H9 (cell line): ENCODE measurements around the gene WLS. TPM values are rescaled to one million over a fixed set of nuclear protein-coding genes. Genes with fewer than 3 reads are reported as not detected.

ENCODE experiments used
- DNase-seq: peaks from one replicate; pipeline ENCODE4 v3.0.0-alpha.2; 2017
- H2AFZ ChIP-seq: one replicate; pipeline ENCODE4 v1.6.1; 2013; ENCODE audit warnings: mild to moderate bottlenecking, low read length, control low read depth, moderate library complexity
- H2AK5ac ChIP-seq: 2 replicates; pipeline ENCODE4 v1.6.1; 2013; ENCODE audit warnings: low read length, control low read depth, mixed read lengths; ENCODE audit not compliant: insufficient read length
- H2BK120ac ChIP-seq: one replicate; pipeline ENCODE4 v1.6.1; 2013; ENCODE audit warnings: low read depth, mild to moderate bottlenecking, low read length, control low read depth, inconsistent platforms; ENCODE audit not compliant: poor library complexity, severe bottlenecking
- H2BK12ac ChIP-seq: 2 replicates; pipeline ENCODE4 v1.6.1; 2013; ENCODE audit warnings: low read length, control low read depth, mixed read lengths, low read depth; ENCODE audit not compliant: insufficient read length
- H2BK15ac ChIP-seq: 2 replicates; pipeline ENCODE4 v1.6.1; 2013; ENCODE audit warnings: low read depth, low read length, control low read depth
- H2BK20ac ChIP-seq: one replicate; pipeline ENCODE4 v1.6.1; 2013; ENCODE audit warnings: low read depth, mild to moderate bottlenecking, low read length, control low read depth, inconsistent platforms; ENCODE audit not compliant: poor library complexity, severe bottlenecking
- H2BK5ac ChIP-seq: 2 replicates; pipeline ENCODE4 v1.6.1; 2013; ENCODE audit warnings: low read length, control low read depth, mixed read lengths; ENCODE audit not compliant: insufficient read length
- H3K14ac ChIP-seq: 2 replicates; pipeline ENCODE4 v1.6.1; 2013; ENCODE audit warnings: low read length, control low read depth; ENCODE audit not compliant: insufficient read depth
- H3K18ac ChIP-seq: 2 replicates; pipeline ENCODE4 v1.6.1; 2013; ENCODE audit warnings: low read depth, mild to moderate bottlenecking, mixed read lengths, low read length, control low read depth; ENCODE audit not compliant: insufficient read length
- H3K23ac ChIP-seq: 2 replicates; pipeline ENCODE4 v1.6.1; 2013; ENCODE audit warnings: low read length, control low read depth, mixed read lengths, low read depth; ENCODE audit not compliant: insufficient read length
- H3K23me2 ChIP-seq: 2 replicates; pipeline ENCODE4 v1.6.1; 2013; ENCODE audit warnings: low read depth, mild to moderate bottlenecking, mixed read lengths, low read length, control low read depth; ENCODE audit not compliant: insufficient read length, poor library complexity, severe bottlenecking
- H3K27ac ChIP-seq: 2 replicates; pipeline ENCODE4 v1.5.1; 2013; ENCODE audit warnings: low read length, control low read depth, mixed read lengths, low read depth; ENCODE audit not compliant: insufficient read length
- H3K27me3 ChIP-seq: 2 replicates; pipeline ENCODE4 v1.6.1; 2013; ENCODE audit warnings: low read length, control low read depth, inconsistent platforms; ENCODE audit not compliant: insufficient read depth
- H3K4ac ChIP-seq: 2 replicates; pipeline ENCODE4 v1.6.1; 2013; ENCODE audit warnings: low read depth, mild to moderate bottlenecking, control low read depth, inconsistent platforms, low read length, moderate library complexity
- H3K4me1 ChIP-seq: 2 replicates; pipeline ENCODE4 v1.6.1; 2013; ENCODE audit warnings: low read length, control low read depth, inconsistent platforms; ENCODE audit not compliant: insufficient read depth
- H3K4me2 ChIP-seq: 2 replicates; pipeline ENCODE4 v1.6.1; 2013; ENCODE audit warnings: low read length, control low read depth, mixed read lengths; ENCODE audit not compliant: insufficient read length, insufficient read depth
- H3K56ac ChIP-seq: 2 replicates; pipeline ENCODE4 v1.6.1; 2013; ENCODE audit warnings: low read depth, mild to moderate bottlenecking, mixed read lengths, low read length, control low read depth; ENCODE audit not compliant: insufficient read length
- H3K79me1 ChIP-seq: 2 replicates; pipeline ENCODE4 v1.6.1; 2013; ENCODE audit warnings: low read depth, mild to moderate bottlenecking, moderate library complexity, low read length, control low read depth, inconsistent platforms; ENCODE audit not compliant: insufficient read depth, poor library complexity, severe bottlenecking
- H3K79me2 ChIP-seq: 2 replicates; pipeline ENCODE4 v1.6.1; 2013; ENCODE audit warnings: low read length, control low read depth, inconsistent platforms; ENCODE audit not compliant: insufficient read depth
- H3K9ac ChIP-seq: 2 replicates; pipeline ENCODE4 v1.6.1; 2013; ENCODE audit warnings: low read length, control low read depth, mixed read lengths; ENCODE audit not compliant: insufficient read length; ENCODE audit errors: extremely low read depth
- H3K9me3 ChIP-seq: one replicate; pipeline ENCODE4 v1.6.1; 2013; ENCODE audit warnings: low read depth, low read length, inconsistent platforms; ENCODE audit not compliant: control insufficient read depth
- H3T11ph ChIP-seq: one replicate; pipeline ENCODE4 v1.6.1; 2013; ENCODE audit warnings: mild to moderate bottlenecking, low read length, control low read depth, inconsistent platforms
- H4K20me1 ChIP-seq: one replicate; pipeline ENCODE4 v1.6.1; 2013; ENCODE audit not compliant: control insufficient read depth, insufficient read length, insufficient read depth
- H4K5ac ChIP-seq: 2 replicates; pipeline ENCODE4 v1.6.1; 2013; ENCODE audit warnings: low read depth, mild to moderate bottlenecking, mixed read lengths, low read length, control low read depth; ENCODE audit not compliant: insufficient read length
- H4K8ac ChIP-seq: replicated peaks from 2 replicates; pipeline ENCODE4 v1.6.1; 2013; ENCODE audit warnings: low read length, control low read depth, mixed read lengths, low read depth; ENCODE audit not compliant: insufficient read length
- H4K91ac ChIP-seq: 2 replicates; pipeline ENCODE4 v1.6.1; 2013; ENCODE audit warnings: low read depth, mild to moderate bottlenecking, moderate library complexity, mixed read lengths, low read length, control low read depth; ENCODE audit not compliant: insufficient read length
- H3K27ac Mint-ChIP-seq, 3 experiments: 2 replicates in 2 of 3; 3 replicates in 1 of 3; pipeline ENCODE4 v1.8.0; 2020 to 2021; ENCODE audit warnings: mixed read lengths in 3 of 3, mild to moderate bottlenecking in 1 of 3, moderate library complexity in 1 of 3
- H3K27me3 Mint-ChIP-seq: 2 replicates; pipeline ENCODE4 v1.8.0; 2021; ENCODE audit warnings: low read depth, mild to moderate bottlenecking, moderate library complexity, mixed read lengths
- H3K36me3 Mint-ChIP-seq, 3 experiments: 2 replicates in 2 of 3; 3 replicates in 1 of 3; pipeline ENCODE4 v1.8.0; 2020 to 2021; ENCODE audit warnings: low read depth in 3 of 3, mixed read lengths in 3 of 3; ENCODE audit not compliant: insufficient read depth in 1 of 3
- H3K4me1 Mint-ChIP-seq, 2 experiments: 2 replicates each; pipeline ENCODE4 v1.8.0; 2020; ENCODE audit warnings: mixed read lengths in 2 of 2
- H3K4me3 Mint-ChIP-seq, 2 experiments: 2 replicates in 1 of 2; 3 replicates in 1 of 2; pipeline ENCODE4 v1.8.0; 2020 to 2021; ENCODE audit warnings: mild to moderate bottlenecking in 2 of 2, mixed read lengths in 2 of 2, moderate library complexity in 1 of 2
- H3K9me3 Mint-ChIP-seq, 2 experiments: 2 replicates in 1 of 2; 3 replicates in 1 of 2; pipeline ENCODE4 v1.8.0; 2020; ENCODE audit warnings: mild to moderate bottlenecking in 2 of 2, mixed read lengths in 2 of 2, moderate library complexity in 1 of 2
- WGBS: extraction: QIAGEN DNeasy Blood & Tissue Kit; methylation state at CpG from one replicate; pipeline ENCODE4 v1.1.7; 2013; ENCODE audit warnings: missing lambda C conversion rate, low lambda C conversion rate, mixed read lengths; ENCODE audit not compliant: insufficient read length; ENCODE audit errors: extremely low coverage; 5-methylcytosine and 5-hydroxymethylcytosine counted together
- total RNA-seq: library from RNA; stranded (reverse); gene quantifications from 2 replicates; pipeline ENCODE4 v1.2.1, GENCODE V29; 2021
- TF ChIP-seq, protein P1 (sequence below): fragments of 200-600 bp; sonication (generic); conservative IDR thresholded peaks from 3 replicates; pipeline ENCODE4 v1.8.0; 2021; ENCODE audit warnings: antibody characterized with exemption, mild to moderate bottlenecking

The WLS gene
- total RNA-seq, 1 experiment from 2014 or later, result 0.94 TPM

DNA sequence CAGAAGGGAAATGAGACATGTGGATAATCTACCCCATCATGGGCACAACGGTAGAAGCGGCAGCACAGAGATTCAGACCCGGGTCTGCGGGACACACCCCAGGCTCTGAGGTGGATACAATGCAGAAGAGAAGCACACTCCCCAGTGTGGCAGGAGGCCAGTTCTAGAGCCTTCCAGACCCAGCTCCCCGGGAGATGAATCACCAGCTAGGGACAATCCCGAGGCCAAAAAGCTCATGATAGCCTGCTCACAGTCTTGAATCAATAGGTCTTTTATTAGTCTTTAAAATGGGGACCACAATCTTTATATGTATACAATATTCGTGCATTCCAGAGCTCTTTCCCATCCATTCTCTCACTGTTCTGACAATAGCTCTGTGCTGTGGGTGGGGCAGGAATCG lies 124.6 kb downstream of the WLS start:
- Mint-ChIP-seq H3K4me3 (no peak overlapping the region), H3K27me3 (peaks cover 7% of the 10 kb centered on the region), H3K9me3 (peaks cover 0 to 8% of the 10 kb centered on the region in 2 experiments; a peak in 1 of 5 replicates), H3K36me3 (peaks cover 0 to 5% (median 0%) of the 10 kb centered on the region in 3 experiments; a peak in 1 of 7 replicates), H3K27ac (no peak overlapping the region), H3K4me1 (peaks cover 18 to 25% of the 10 kb centered on the region in 2 experiments)
- no peak overlapping the region for H2BK12ac ChIP-seq
- H3K4me1 ChIP-seq, result no peaks in the 10 kb centered on the region
- H3K27ac ChIP-seq, result no peak overlapping the region
- no peak overlapping the region for H4K5ac ChIP-seq
- no peak overlapping the region for H4K91ac ChIP-seq
- H3K14ac ChIP-seq, result no peak overlapping the region
- no peaks in the 10 kb centered on the region for H3K27me3 ChIP-seq
- H3K23ac ChIP-seq, result no peak overlapping the region
- no peak for DNase-seq
- H2AFZ ChIP-seq, result no peak overlapping the region
- H4K20me1 ChIP-seq, result no peaks in the 10 kb centered on the region
- H3K18ac ChIP-seq, result no peak overlapping the region
- H3K56ac ChIP-seq, result no peak overlapping the region
- no peak overlapping the region for H2AK5ac ChIP-seq
- no peak overlapping the region for H3K4me2 ChIP-seq
- TF ChIP-seq, protein P1, sequence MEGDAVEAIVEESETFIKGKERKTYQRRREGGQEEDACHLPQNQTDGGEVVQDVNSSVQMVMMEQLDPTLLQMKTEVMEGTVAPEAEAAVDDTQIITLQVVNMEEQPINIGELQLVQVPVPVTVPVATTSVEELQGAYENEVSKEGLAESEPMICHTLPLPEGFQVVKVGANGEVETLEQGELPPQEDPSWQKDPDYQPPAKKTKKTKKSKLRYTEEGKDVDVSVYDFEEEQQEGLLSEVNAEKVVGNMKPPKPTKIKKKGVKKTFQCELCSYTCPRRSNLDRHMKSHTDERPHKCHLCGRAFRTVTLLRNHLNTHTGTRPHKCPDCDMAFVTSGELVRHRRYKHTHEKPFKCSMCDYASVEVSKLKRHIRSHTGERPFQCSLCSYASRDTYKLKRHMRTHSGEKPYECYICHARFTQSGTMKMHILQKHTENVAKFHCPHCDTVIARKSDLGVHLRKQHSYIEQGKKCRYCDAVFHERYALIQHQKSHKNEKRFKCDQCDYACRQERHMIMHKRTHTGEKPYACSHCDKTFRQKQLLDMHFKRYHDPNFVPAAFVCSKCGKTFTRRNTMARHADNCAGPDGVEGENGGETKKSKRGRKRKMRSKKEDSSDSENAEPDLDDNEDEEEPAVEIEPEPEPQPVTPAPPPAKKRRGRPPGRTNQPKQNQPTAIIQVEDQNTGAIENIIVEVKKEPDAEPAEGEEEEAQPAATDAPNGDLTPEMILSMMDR, result no peak
- H2BK15ac ChIP-seq, result no peak overlapping the region
- no peaks in the 10 kb centered on the region for H3K23me2 ChIP-seq
- no peaks in the 10 kb centered on the region for H3K79me2 ChIP-seq
- no peak overlapping the region for H3K9ac ChIP-seq
- no peak overlapping the region for H2BK20ac ChIP-seq
- H2BK5ac ChIP-seq, result no peak overlapping the region
- no CpG with 5 or more reads among the region's 8 CpGs for WGBS
- H2BK120ac ChIP-seq, result no peak overlapping the region
- no peak overlapping the region for H4K8ac ChIP-seq
- H3T11ph ChIP-seq, result no peak overlapping the region
- no peak overlapping the region for H3K4ac ChIP-seq
- H3K79me1 ChIP-seq, result no peaks in the 10 kb centered on the region
- H3K9me3 ChIP-seq, result no peaks in the 10 kb centered on the region
